Karpas-422 (cell line): ENCODE data around the gene ARFGEF3. TPM values are rescaled to one million over a fixed set of nuclear protein-coding genes. Genes with fewer than 3 reads are reported as not detected.

Source experiments
- DNase-seq: peaks from one replicate; pipeline ENCODE4 v3.0.0-alpha.2; 2015
- H2AFZ ChIP-seq: fragments of 200-600 bp; sonication (generic); 2 replicates; pipeline ENCODE4 v1.6.1; 2014; ENCODE audit warnings: antibody characterized with exemption, low read length, mixed read lengths
- H3K27ac ChIP-seq: fragments of 200-600 bp; sonication (generic); 2 replicates; pipeline ENCODE4 v1.5.1; 2014; ENCODE audit warnings: mild to moderate bottlenecking, low read length, moderate library complexity
- H3K27me3 ChIP-seq: fragments of 200-600 bp; sonication (generic); 2 replicates; pipeline ENCODE4 v1.6.1; 2014; ENCODE audit warnings: low read length, mixed read lengths
- H3K36me3 ChIP-seq: fragments of 200-600 bp; sonication (generic); 2 replicates; pipeline ENCODE4 v1.6.1; 2014; ENCODE audit warnings: low read length, mixed read lengths; ENCODE audit not compliant: insufficient read depth
- H3K4me1 ChIP-seq: fragments of 200-600 bp; sonication (generic); 2 replicates; pipeline ENCODE4 v1.6.1; 2014; ENCODE audit warnings: mild to moderate bottlenecking, low read length, mixed read lengths
- H3K4me2 ChIP-seq: fragments of 200-600 bp; sonication (generic); 2 replicates; pipeline ENCODE4 v1.6.1; 2014; ENCODE audit warnings: low read length, low read depth, mild to moderate bottlenecking; ENCODE audit not compliant: poor library complexity, severe bottlenecking
- H3K4me3 ChIP-seq: fragments of 200-600 bp; sonication (generic); 2 replicates; pipeline ENCODE4 v1.5.1; 2014; ENCODE audit warnings: mild to moderate bottlenecking, antibody characterized with exemption, low read length, mixed read lengths
- H3K79me2 ChIP-seq: fragments of 200-600 bp; sonication (generic); 2 replicates; pipeline ENCODE4 v1.6.1; 2014; ENCODE audit warnings: mild to moderate bottlenecking, low read length, mixed read lengths
- H3K9ac ChIP-seq: fragments of 200-600 bp; sonication (generic); 2 replicates; pipeline ENCODE4 v1.6.0; 2014; ENCODE audit warnings: low read length
- H3K9me2 ChIP-seq: fragments of 200-600 bp; sonication (generic), shearing (Covaris generic); replicated peaks from 2 replicates; pipeline ENCODE4 v1.6.0; 2014; ENCODE audit warnings: mild to moderate bottlenecking, low read length, moderate library complexity; ENCODE audit not compliant: insufficient read depth
- H3K9me3 ChIP-seq: fragments of 300-700, 200-600 bp; sonication (generic); 2 replicates; pipeline ENCODE4 v1.6.1; 2014; ENCODE audit warnings: low read length, mixed read lengths
- H4K20me1 ChIP-seq: fragments of 200-600 bp; sonication (generic); 2 replicates; pipeline ENCODE4 v1.6.1; 2014; ENCODE audit warnings: mild to moderate bottlenecking, antibody characterized with exemption, low read length, low read depth; ENCODE audit not compliant: insufficient read depth
- total RNA-seq: library from RNA; depleted of rRNA; stranded (reverse); fragments of >200 nt; shearing (Covaris generic); gene quantifications from 2 replicates; pipeline ENCODE4 v1.2.3, GENCODE V29; 2014; ENCODE audit warnings: low replicate concordance

Gene ARFGEF3
- total RNA-seq, 1 experiment from 2014 or later: 0.04 TPM

- DNase-seq: no peak
- no peak overlapping the region for H3K4me3 ChIP-seq
- no peak overlapping the region for H3K27ac ChIP-seq
- H3K27me3 ChIP-seq: no peaks in the 10 kb centered on the region
- H3K79me2 ChIP-seq: no peaks in the 10 kb centered on the region
- no peaks in the 10 kb centered on the region for H3K9me2 ChIP-seq
- H3K4me2 ChIP-seq: no peak overlapping the region
- no peak overlapping the region for H3K9ac ChIP-seq
- no peaks in the 10 kb centered on the region for H3K9me3 ChIP-seq
- no peaks in the 10 kb centered on the region for H4K20me1 ChIP-seq
- H3K36me3 ChIP-seq: no peaks in the 10 kb centered on the region
- no peak overlapping the region for H2AFZ ChIP-seq
- no peaks in the 10 kb centered on the region for H3K4me1 ChIP-seq
Measured at GRCh38 chr6:138296786-138297185, 135.0 kb downstream of the ARFGEF3 start.

GRCh38 chr6:138297761-138298298, 136.1 kb downstream of the ARFGEF3 start:
- H3K4me3 ChIP-seq: no peak overlapping the region
- H3K79me2 ChIP-seq: no peaks in the 10 kb centered on the region
- no peaks in the 10 kb centered on the region for H3K27me3 ChIP-seq
- no peaks in the 10 kb centered on the region for H3K36me3 ChIP-seq
- H3K4me1 ChIP-seq: no peaks in the 10 kb centered on the region
- no peak for DNase-seq
- H3K27ac ChIP-seq: no peak overlapping the region
- H4K20me1 ChIP-seq: no peaks in the 10 kb centered on the region
- H3K4me2 ChIP-seq: no peak overlapping the region
- no peaks in the 10 kb centered on the region for H3K9me2 ChIP-seq
- H3K9ac ChIP-seq: no peak overlapping the region
- no peaks in the 10 kb centered on the region for H3K9me3 ChIP-seq
- no peak overlapping the region for H2AFZ ChIP-seq

- H3K79me2 ChIP-seq: no peaks in the 10 kb centered on the region
- no peaks in the 10 kb centered on the region for H3K9me3 ChIP-seq
- H4K20me1 ChIP-seq: no peaks in the 10 kb centered on the region
- no peaks in the 10 kb centered on the region for H3K4me1 ChIP-seq
- H3K27ac ChIP-seq: no peak overlapping the region
- no peak overlapping the region for H3K9ac ChIP-seq
- H3K4me3 ChIP-seq: no peak overlapping the region
- no peaks in the 10 kb centered on the region for H3K9me2 ChIP-seq
- no peak for DNase-seq
- no peak overlapping the region for H3K4me2 ChIP-seq
- no peak overlapping the region for H2AFZ ChIP-seq
- no peaks in the 10 kb centered on the region for H3K36me3 ChIP-seq
- H3K27me3 ChIP-seq: no peaks in the 10 kb centered on the region
Measured at GRCh38 chr6:138300469-138300868, 138.7 kb downstream of the ARFGEF3 start.

- H3K4me2 ChIP-seq: no peak overlapping the region
- no peaks in the 10 kb centered on the region for H3K36me3 ChIP-seq
- no peak overlapping the region for H3K27ac ChIP-seq
- H3K4me3 ChIP-seq: no peak overlapping the region
- no peaks in the 10 kb centered on the region for H3K79me2 ChIP-seq
- no peak overlapping the region for H3K9ac ChIP-seq
- H3K9me2 ChIP-seq: no peaks in the 10 kb centered on the region
- H2AFZ ChIP-seq: no peak overlapping the region
- no peaks in the 10 kb centered on the region for H3K4me1 ChIP-seq
- no peaks in the 10 kb centered on the region for H4K20me1 ChIP-seq
- H3K9me3 ChIP-seq: no peaks in the 10 kb centered on the region
- no peaks in the 10 kb centered on the region for H3K27me3 ChIP-seq
- no peak for DNase-seq
Measured at GRCh38 chr6:138302554-138302953, 140.8 kb downstream of the ARFGEF3 start.

- Histone ChIP-seq H3K27me3 (no peaks in the 10 kb centered on the region), H4K20me1 (no peaks in the 10 kb centered on the region), H3K9me2 (no peaks in the 10 kb centered on the region), H3K27ac (no peak overlapping the region), H3K4me1 (no peaks in the 10 kb centered on the region), H3K79me2 (no peaks in the 10 kb centered on the region), H3K9me3 (no peaks in the 10 kb centered on the region), H3K4me3 (no peak overlapping the region), H3K9ac (no peak overlapping the region), H2AFZ (no peak overlapping the region), H3K36me3 (no peaks in the 10 kb centered on the region), H3K4me2 (no peak overlapping the region)
- no peak for DNase-seq
Measured at GRCh38 chr6:138307352-138307751, 145.6 kb downstream of the ARFGEF3 start.

GRCh38 chr6:138307816-138308730, 146.3 kb downstream of the ARFGEF3 start:
- Histone ChIP-seq H3K9me2 (no peaks in the 10 kb centered on the region), H3K9me3 (no peaks in the 10 kb centered on the region), H3K4me1 (no peaks in the 10 kb centered on the region), H3K27me3 (no peaks in the 10 kb centered on the region), H3K79me2 (no peaks in the 10 kb centered on the region), H4K20me1 (no peaks in the 10 kb centered on the region), H3K4me3 (no peak overlapping the region), H3K9ac (no peak overlapping the region), H3K27ac (no peak overlapping the region), H3K36me3 (no peaks in the 10 kb centered on the region), H2AFZ (no peak overlapping the region), H3K4me2 (no peak overlapping the region)
- no peak for DNase-seq

- no peaks in the 10 kb centered on the region for H3K4me1 ChIP-seq
- no peaks in the 10 kb centered on the region for H3K27me3 ChIP-seq
- H3K36me3 ChIP-seq: no peaks in the 10 kb centered on the region
- H4K20me1 ChIP-seq: no peaks in the 10 kb centered on the region
- no peaks in the 10 kb centered on the region for H3K79me2 ChIP-seq
- H3K4me2 ChIP-seq: no peak overlapping the region
- H3K4me3 ChIP-seq: no peak overlapping the region
- H3K27ac ChIP-seq: no peak overlapping the region
- H3K9me3 ChIP-seq: no peaks in the 10 kb centered on the region
- H3K9ac ChIP-seq: no peak overlapping the region
- no peak overlapping the region for H2AFZ ChIP-seq
- DNase-seq: no peak
- H3K9me2 ChIP-seq: no peaks in the 10 kb centered on the region
Measured at GRCh38 chr6:138308731-138309110, 147.0 kb downstream of the ARFGEF3 start.

- Histone ChIP-seq H3K4me3 (no peak overlapping the region), H3K9me3 (no peaks in the 10 kb centered on the region), H3K79me2 (no peaks in the 10 kb centered on the region), H3K27ac (no peak overlapping the region), H3K36me3 (no peaks in the 10 kb centered on the region), H2AFZ (no peak overlapping the region), H3K4me1 (no peaks in the 10 kb centered on the region), H3K4me2 (no peak overlapping the region), H3K9ac (no peak overlapping the region), H4K20me1 (no peaks in the 10 kb centered on the region), H3K9me2 (no peaks in the 10 kb centered on the region), H3K27me3 (no peaks in the 10 kb centered on the region)
- DNase-seq: no peak
Measured at GRCh38 chr6:138309695-138310094, 148.0 kb downstream of the ARFGEF3 start.
